Activated CD4-positive, alpha-beta T cell treated with anti-CD3 and anti-CD28 coated beads, Interleukin-2, amount 50 U/mL, for 4 hours (primary cell): ENCODE measurements around the gene EFHC1.

Experiments used
- DNase-seq, 2 experiments: peaks; one replicate each; pipeline ENCODE4 v3.0.0-alpha.2; 2020

Gene EFHC1

DNA sequence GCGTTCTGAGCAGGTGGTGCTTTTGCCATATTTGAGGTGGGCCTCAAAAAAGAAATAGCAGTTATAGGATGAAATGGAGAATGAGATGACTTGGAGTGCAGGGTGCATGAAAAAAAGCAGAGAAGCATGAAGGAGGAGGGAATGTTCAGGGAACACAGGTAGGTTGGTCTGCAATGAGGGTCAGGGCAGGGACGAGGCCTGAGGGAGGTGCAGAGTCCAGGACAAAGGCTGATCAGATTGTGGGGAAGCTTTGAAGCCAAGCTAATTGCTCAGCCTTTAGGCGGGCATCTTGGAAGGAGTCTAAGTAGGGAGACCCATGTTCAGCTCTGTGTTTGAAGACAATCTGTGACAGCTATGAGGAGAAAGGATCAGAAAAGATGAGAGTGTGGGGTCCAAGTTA, 144.7 kb downstream of the EFHC1 start:
- no peak for DNase-seq

DNA sequence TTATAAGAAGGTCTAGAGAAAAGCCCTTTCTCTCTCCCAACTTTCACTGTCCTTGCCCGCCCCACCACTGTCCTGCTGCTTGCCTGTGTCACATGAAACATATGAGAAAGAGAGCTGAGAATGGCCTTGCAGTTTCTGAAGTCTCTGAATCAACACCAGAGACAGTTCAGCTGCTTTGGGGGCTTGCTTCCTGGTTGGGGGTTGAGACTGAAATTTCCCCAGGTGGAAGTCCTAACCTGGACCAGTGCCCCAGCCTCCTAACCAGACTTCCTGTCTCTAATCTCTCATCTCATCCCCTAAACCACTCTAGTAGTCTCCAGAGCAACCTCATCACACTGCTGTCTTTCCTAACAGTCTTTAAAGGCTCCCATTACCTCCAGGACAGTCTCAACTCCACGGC, 146.1 kb downstream of the EFHC1 start:
- DNase-seq: no peak

DNA sequence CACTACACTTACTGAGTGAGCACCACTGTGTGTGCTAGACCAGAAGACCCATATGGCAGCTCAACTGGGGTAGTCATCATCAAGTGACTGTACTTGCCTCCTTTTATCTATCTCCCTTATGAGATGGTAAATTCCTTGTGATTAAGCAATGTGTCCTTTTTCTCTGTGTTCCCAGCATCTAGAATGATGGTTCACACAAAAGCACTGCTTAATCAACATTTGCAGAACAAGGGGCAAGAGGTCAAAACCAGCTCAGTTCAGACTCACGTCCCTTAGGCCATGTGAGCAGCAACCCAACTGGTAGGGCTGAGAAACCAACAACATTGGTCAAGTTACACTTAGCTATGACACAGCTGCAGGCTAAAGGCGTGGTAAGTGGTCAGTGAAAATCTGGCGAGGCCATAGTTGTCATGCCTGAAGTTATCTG, 146.7 kb downstream of the EFHC1 start:
- no peak for DNase-seq

DNA sequence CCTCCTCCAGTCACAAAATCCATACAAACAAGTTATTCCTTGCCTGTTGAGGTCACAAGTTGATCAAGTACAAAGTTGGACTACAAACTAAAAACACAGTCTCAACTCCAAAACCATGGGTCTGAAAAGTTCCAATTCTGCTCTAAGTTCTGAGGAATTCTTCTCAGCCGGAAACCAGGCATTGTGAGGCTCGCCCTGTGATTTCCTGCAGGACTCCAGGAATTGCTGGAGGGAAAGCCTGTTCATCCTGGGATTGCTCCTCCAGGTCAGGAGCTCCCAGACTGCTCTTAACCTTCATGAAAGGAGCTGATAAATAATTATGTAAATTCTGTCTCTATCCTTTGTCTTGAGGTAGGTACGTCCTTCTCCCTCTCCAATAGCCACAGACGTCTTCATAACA, 148.2 kb downstream of the EFHC1 start:
- DNase-seq: no peak

DNA sequence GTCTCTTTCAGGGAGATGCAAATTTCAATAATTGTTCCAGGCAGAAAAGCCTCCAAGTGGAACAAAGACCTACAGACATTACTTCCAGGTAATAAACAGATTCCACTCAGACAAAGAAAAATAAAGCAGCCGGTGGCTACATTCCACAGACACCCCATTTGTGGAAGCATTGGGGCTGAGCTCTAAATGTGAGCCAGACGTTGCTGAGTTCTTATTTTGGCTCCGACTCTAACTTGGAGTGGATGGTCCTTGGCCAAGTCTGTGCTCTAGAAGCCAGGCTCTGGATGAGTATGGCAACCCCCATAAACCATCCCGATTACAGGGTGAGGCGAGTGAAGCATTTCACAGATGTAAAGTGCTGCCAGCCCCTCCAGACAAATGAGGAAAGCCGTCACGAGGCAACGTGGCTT, 150.2 kb downstream of the EFHC1 start:
- DNase-seq: no peak

DNA sequence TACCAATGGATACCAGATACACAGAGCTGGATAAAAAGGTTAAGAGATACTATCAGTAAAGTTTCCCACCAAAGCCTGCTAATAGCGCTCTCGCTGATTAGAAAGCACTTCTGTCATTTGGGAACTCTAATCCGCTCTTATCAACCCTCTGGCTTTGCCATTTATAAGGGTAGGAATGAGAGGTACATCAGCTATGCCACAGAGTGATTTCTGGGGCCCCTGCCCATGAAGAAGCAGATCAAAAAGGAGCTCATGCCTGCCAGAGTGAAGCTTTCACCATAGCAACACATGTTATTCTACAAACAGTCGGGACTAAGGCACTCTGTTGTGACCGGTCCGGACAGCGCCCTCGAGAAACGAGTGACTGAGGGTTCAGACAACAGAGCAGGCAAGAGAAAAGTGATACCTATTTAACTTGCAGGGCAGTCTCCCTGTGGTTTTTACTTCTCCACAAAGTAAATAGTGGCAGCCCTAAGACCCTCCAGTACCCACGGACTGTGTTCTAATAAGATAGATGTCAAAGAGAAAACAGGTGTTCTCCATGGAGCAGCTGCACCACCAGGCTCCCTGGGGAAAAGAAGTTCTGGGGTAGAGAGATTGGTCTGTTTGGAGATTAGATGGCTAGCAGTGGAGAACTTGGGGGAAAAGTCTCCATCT, 151.1 kb downstream of the EFHC1 start:
- DNase-seq: no peak

DNA sequence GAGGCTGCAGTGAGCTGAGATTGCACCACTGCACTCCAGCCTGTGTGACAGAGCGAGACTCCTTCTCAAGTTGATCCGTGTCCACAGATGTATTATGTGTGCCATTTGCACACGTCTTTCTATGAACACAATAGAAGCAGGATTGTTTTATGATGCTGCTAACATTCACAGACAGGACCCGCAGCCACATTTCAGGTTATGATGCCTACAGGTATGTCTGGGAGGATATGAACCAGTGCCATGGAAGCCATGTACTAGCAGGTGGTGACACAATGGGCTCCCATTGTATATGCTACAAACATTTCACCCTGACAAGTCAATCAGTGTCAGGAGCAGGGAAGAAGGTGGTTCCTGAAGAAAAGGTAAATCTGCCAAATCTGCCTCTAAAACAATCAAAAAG, 152.4 kb downstream of the EFHC1 start:
- DNase-seq: no peak

DNA sequence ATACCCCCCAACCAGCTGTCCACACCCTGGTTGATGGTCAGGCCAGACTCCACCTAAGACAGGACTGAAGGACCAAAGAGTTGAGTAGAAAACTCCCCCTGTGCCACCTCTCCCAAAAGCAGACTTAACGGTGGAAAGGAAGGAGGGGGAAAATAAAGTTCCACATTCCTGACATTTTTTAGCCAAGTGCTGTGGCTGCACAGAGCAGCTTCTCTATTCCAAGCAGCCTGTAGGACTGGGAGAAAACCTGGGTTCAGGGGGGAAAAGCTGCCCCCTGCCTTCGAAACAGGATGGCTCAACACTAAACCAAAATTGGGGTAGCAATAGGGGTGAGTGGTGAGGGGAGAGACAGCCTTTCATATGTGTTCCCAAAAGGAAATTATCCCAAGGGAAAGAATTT, 153.2 kb downstream of the EFHC1 start:
- no peak for DNase-seq
